Astrocyte (in vitro differentiated cells and primary cell): ENCODE data around the gene GLO1. TPM values are rescaled to one million over a fixed set of nuclear protein-coding genes. Genes with fewer than 3 reads are reported as not detected.

ENCODE experiments used
- DNase-seq: peaks from one replicate; pipeline ENCODE4 v3.0.0-alpha.2; 2010; ENCODE audit warnings: low read depth
- FAIRE-seq: peaks from 2 replicates; lab custom pipeline; 2011; peaks lifted over from hg19 to GRCh38; lab: Jason Lieb, UNC
- H2AFZ ChIP-seq: 2 replicates; pipeline ENCODE4 v1.6.0; 2012; ENCODE audit warnings: low read depth, low read length, inconsistent platforms
- H3K27ac ChIP-seq: 2 replicates; pipeline ENCODE4 v1.5.1; 2011; ENCODE audit warnings: low read depth, low read length, inconsistent platforms
- H3K27me3 ChIP-seq: 2 replicates; pipeline ENCODE4 v1.6.0; 2011; ENCODE audit warnings: low read length, inconsistent platforms; ENCODE audit not compliant: insufficient read depth
- H3K36me3 ChIP-seq: 2 replicates; pipeline ENCODE4 v1.5.1; 2011; ENCODE audit warnings: low read length, inconsistent platforms; ENCODE audit not compliant: insufficient read depth
- H3K4me1 ChIP-seq: 2 replicates; pipeline ENCODE4 v1.5.1; 2011; ENCODE audit warnings: low read length, inconsistent platforms; ENCODE audit not compliant: insufficient read depth
- H3K4me2 ChIP-seq: 2 replicates; pipeline ENCODE4 v1.6.0; 2012; ENCODE audit warnings: low read length, inconsistent platforms
- H3K4me3 ChIP-seq: 2 replicates; pipeline ENCODE4 v1.5.1; 2011; ENCODE audit warnings: low read depth, mild to moderate bottlenecking, low read length, inconsistent platforms; ENCODE audit not compliant: insufficient read depth
- H3K79me2 ChIP-seq: 2 replicates; pipeline ENCODE4 v1.6.0; 2012; ENCODE audit warnings: mild to moderate bottlenecking, low read length, inconsistent platforms; ENCODE audit not compliant: insufficient read depth
- H3K9ac ChIP-seq: 2 replicates; pipeline ENCODE4 v1.6.0; 2012; ENCODE audit warnings: mild to moderate bottlenecking, low read length, inconsistent platforms
- H3K9me3 ChIP-seq: 2 replicates; pipeline ENCODE4 v1.5.1; 2012; ENCODE audit warnings: low read depth, mild to moderate bottlenecking, low read length, inconsistent platforms; ENCODE audit not compliant: insufficient read depth
- H4K20me1 ChIP-seq: 2 replicates; pipeline ENCODE4 v1.6.0; 2012; ENCODE audit warnings: low read length, inconsistent platforms; ENCODE audit not compliant: insufficient read depth
- H3K27ac Mint-ChIP-seq: one replicate; pipeline ENCODE4 v1.8.0; 2021; ENCODE audit warnings: mild to moderate bottlenecking, mixed read lengths; ENCODE audit not compliant: unreplicated experiment
- H3K27me3 Mint-ChIP-seq: one replicate; pipeline ENCODE4 v1.8.0; 2021; ENCODE audit warnings: low read depth, mixed read lengths; ENCODE audit not compliant: unreplicated experiment
- H3K36me3 Mint-ChIP-seq: one replicate; pipeline ENCODE4 v1.8.0; 2021; ENCODE audit warnings: low read depth, mixed read lengths; ENCODE audit not compliant: unreplicated experiment
- H3K4me1 Mint-ChIP-seq: one replicate; pipeline ENCODE4 v1.8.0; 2021; ENCODE audit warnings: low read depth, mixed read lengths; ENCODE audit not compliant: unreplicated experiment
- H3K4me3 Mint-ChIP-seq: one replicate; pipeline ENCODE4 v1.8.0; 2021; ENCODE audit warnings: mild to moderate bottlenecking, moderate library complexity, mixed read lengths; ENCODE audit not compliant: unreplicated experiment
- H3K9me3 Mint-ChIP-seq: one replicate; pipeline ENCODE4 v1.8.0; 2021; ENCODE audit warnings: mild to moderate bottlenecking, mixed read lengths; ENCODE audit not compliant: unreplicated experiment
- CTCF ChIP-seq: IDR thresholded peaks from 2 replicates; pipeline ENCODE4 v1.5.1; 2011; ENCODE audit warnings: low read depth, mild to moderate bottlenecking, inconsistent platforms, low read length, moderate library complexity; ENCODE audit not compliant: insufficient read depth
- EZH2 ChIP-seq: IDR thresholded peaks from 2 replicates; pipeline ENCODE4 v1.6.1; 2012; ENCODE audit warnings: mild to moderate bottlenecking, low read length, inconsistent platforms; ENCODE audit not compliant: insufficient read depth
- total RNA-seq: library from RNA; stranded (reverse); gene quantifications from 2 replicates; pipeline ENCODE4 v1.2.1, GENCODE V29; 2021

The GLO1 gene
- total RNA-seq, 1 donor from 2014 or later: 172 TPM

GRCh38 chr6:38676236-38676973 lies 26.5 kb downstream of the GLO1 start:
- Mint-ChIP-seq H3K27ac (no peak overlapping the region), H3K4me3 (no peak overlapping the region), H3K9me3 (no peaks in the 10 kb centered on the region), H3K4me1 (no peaks in the 10 kb centered on the region), H3K27me3 (no peaks in the 10 kb centered on the region), H3K36me3 (peaks cover 18% of the 10 kb centered on the region)
- no peaks in the 10 kb centered on the region for H3K79me2 ChIP-seq
- H3K27me3 ChIP-seq: no peaks in the 10 kb centered on the region
- H3K4me2 ChIP-seq: no peak overlapping the region
- FAIRE-seq (no peak), DNase-seq (no peak)
- peaks cover 5% of the 10 kb centered on the region for H4K20me1 ChIP-seq
- no peaks in the 10 kb centered on the region for H3K4me1 ChIP-seq
- no peak overlapping the region for H2AFZ ChIP-seq
- TF ChIP-seq EZH2 (no peak), CTCF (no peak)
- no peaks in the 10 kb centered on the region for H3K9me3 ChIP-seq
- no peak overlapping the region for H3K4me3 ChIP-seq
- H3K27ac ChIP-seq: no peak overlapping the region
- H3K9ac ChIP-seq: no peak overlapping the region
- H3K36me3 ChIP-seq: peaks cover 24% of the 10 kb centered on the region

GRCh38 chr6:38673397-38674165 lies 29.4 kb downstream of the GLO1 start:
- Histone ChIP-seq H3K4me2 (no peak overlapping the region), H3K79me2 (no peaks in the 10 kb centered on the region), H4K20me1 (peaks cover 2% of the 10 kb centered on the region), H3K9me3 (no peaks in the 10 kb centered on the region), H3K4me3 (no peak overlapping the region), H2AFZ (no peak overlapping the region), H3K27me3 (no peaks in the 10 kb centered on the region), H3K4me1 (no peaks in the 10 kb centered on the region), H3K27ac (no peak overlapping the region), H3K9ac (no peak overlapping the region), H3K36me3 (peaks cover 19% of the 10 kb centered on the region)
- Mint-ChIP-seq H3K9me3 (no peaks in the 10 kb centered on the region), H3K4me3 (no peak overlapping the region), H3K36me3 (peaks cover 18% of the 10 kb centered on the region), H3K27me3 (no peaks in the 10 kb centered on the region), H3K4me1 (no peaks in the 10 kb centered on the region), H3K27ac (no peak overlapping the region)
- TF ChIP-seq CTCF (no peak), EZH2 (no peak)
- no peak for DNase-seq
- FAIRE-seq: no peak
